Nephron progenitor cell (in vitro differentiated cells): ENCODE data around the gene MYH14.

Experiments used
- DNase-seq: peaks from one replicate; pipeline ENCODE4 v3.0.0; 2021
- H3K27ac Mint-ChIP-seq: 2 replicates; pipeline ENCODE4 v1.8.0; 2021; ENCODE audit warnings: mild to moderate bottlenecking, moderate library complexity, mixed read lengths
- H3K27me3 Mint-ChIP-seq: 2 replicates; pipeline ENCODE4 v1.8.0; 2021; ENCODE audit warnings: mild to moderate bottlenecking, low read depth, mixed read lengths; ENCODE audit not compliant: poor library complexity
- H3K36me3 Mint-ChIP-seq: 2 replicates; pipeline ENCODE4 v1.8.0; 2021; ENCODE audit warnings: low read depth, mixed read lengths
- H3K4me1 Mint-ChIP-seq: 2 replicates; pipeline ENCODE4 v1.8.0; 2021; ENCODE audit warnings: mixed read lengths
- H3K4me3 Mint-ChIP-seq: 2 replicates; pipeline ENCODE4 v1.8.0; 2021; ENCODE audit warnings: mild to moderate bottlenecking, moderate library complexity, mixed read lengths
- H3K9me3 Mint-ChIP-seq: 2 replicates; pipeline ENCODE4 v1.8.0; 2021; ENCODE audit warnings: mild to moderate bottlenecking, moderate library complexity, mixed read lengths
- TF ChIP-seq, protein P1 (sequence below): fragments of 200-600 bp; sonication (generic); IDR thresholded peaks from 2 replicates; pipeline ENCODE4 v1.5.0; 2021; ENCODE audit warnings: antibody characterized with exemption

MYH14 gene

GRCh38 chr19:50309396-50310125, 106.1 kb downstream of the MYH14 start:
- TF ChIP-seq, protein P1, sequence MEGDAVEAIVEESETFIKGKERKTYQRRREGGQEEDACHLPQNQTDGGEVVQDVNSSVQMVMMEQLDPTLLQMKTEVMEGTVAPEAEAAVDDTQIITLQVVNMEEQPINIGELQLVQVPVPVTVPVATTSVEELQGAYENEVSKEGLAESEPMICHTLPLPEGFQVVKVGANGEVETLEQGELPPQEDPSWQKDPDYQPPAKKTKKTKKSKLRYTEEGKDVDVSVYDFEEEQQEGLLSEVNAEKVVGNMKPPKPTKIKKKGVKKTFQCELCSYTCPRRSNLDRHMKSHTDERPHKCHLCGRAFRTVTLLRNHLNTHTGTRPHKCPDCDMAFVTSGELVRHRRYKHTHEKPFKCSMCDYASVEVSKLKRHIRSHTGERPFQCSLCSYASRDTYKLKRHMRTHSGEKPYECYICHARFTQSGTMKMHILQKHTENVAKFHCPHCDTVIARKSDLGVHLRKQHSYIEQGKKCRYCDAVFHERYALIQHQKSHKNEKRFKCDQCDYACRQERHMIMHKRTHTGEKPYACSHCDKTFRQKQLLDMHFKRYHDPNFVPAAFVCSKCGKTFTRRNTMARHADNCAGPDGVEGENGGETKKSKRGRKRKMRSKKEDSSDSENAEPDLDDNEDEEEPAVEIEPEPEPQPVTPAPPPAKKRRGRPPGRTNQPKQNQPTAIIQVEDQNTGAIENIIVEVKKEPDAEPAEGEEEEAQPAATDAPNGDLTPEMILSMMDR = no peak
- peaks cover 84% of the 10 kb centered on the region for H3K27me3 Mint-ChIP-seq
- no peak overlapping the region for H3K4me3 Mint-ChIP-seq
- H3K4me1 Mint-ChIP-seq = peaks cover 31% of the 10 kb centered on the region
- no peaks in the 10 kb centered on the region for H3K36me3 Mint-ChIP-seq
- no peak for DNase-seq
- peaks cover 4% of the 10 kb centered on the region for H3K9me3 Mint-ChIP-seq
- H3K27ac Mint-ChIP-seq = peak overlapping the region; percentile 79

GRCh38 chr19:50310759-50311465, 107.5 kb downstream of the MYH14 start:
- peaks cover 4% of the 10 kb centered on the region for H3K9me3 Mint-ChIP-seq
- no peaks in the 10 kb centered on the region for H3K36me3 Mint-ChIP-seq
- peaks cover 42% of the 10 kb centered on the region for H3K4me1 Mint-ChIP-seq
- no peak overlapping the region for H3K27ac Mint-ChIP-seq
- DNase-seq = no peak
- no peak overlapping the region for H3K4me3 Mint-ChIP-seq
- H3K27me3 Mint-ChIP-seq = peaks cover 90% of the 10 kb centered on the region
- TF ChIP-seq, protein P1 = no peak

DNA sequence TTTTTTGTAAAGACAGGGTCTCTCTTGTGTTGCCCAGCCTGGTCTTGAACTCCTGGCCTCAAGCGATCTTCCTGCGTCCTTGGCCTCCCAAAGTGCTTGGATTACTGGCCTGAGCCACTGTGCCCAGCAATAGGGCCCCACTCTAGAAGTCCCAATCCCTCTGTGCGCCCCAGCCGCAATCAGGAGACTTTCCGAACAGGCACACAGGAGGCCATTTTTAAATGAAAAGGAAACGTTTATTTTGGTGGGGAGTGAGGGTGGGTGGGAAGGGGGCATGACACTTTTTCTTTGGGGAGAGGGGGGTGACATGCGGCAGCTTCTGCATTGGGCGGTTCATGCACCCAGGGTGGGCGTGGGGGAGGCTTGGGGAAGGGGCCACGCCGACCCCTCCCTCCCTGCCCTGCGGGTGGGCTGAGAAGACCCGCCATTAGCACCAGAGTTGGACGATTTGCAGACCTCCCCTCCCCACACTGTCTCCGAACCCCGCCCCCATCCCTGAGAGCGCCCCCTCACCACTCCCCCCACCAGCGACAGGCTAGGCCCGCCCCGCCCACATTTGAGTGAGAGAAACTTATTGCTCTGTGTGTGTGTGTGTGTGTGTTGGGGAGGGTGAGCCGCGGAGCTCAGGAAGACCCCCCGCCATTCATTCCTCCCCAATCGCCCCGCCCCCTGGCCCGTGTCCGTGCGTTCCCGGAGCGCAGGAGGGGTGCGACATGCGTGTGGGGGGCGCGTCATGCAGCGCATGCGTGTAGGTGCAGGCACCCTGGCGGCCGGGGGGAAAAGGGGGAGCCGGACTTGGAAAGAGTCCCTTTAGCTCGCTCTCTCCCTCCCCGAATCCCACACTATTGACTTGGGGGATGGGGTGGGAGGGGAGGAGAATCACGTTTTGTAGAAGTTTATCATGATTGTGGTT, 108.6 kb downstream of the MYH14 start:
- peak; percentile 76 for DNase-seq
- H3K4me1 Mint-ChIP-seq = peaks cover 47% of the 10 kb centered on the region
- H3K9me3 Mint-ChIP-seq = peaks cover 4% of the 10 kb centered on the region
- H3K27me3 Mint-ChIP-seq = peaks cover 85% of the 10 kb centered on the region
- TF ChIP-seq, protein P1 = no peak
- peak overlapping the region; percentile 67 for H3K4me3 Mint-ChIP-seq
- H3K27ac Mint-ChIP-seq = no peak overlapping the region
- no peaks in the 10 kb centered on the region for H3K36me3 Mint-ChIP-seq

- H3K27ac Mint-ChIP-seq = no peak overlapping the region
- H3K4me1 Mint-ChIP-seq = peaks cover 42% of the 10 kb centered on the region
- H3K36me3 Mint-ChIP-seq = no peaks in the 10 kb centered on the region
- TF ChIP-seq, protein P1 = no peak
- H3K9me3 Mint-ChIP-seq = peaks cover 4% of the 10 kb centered on the region
- H3K4me3 Mint-ChIP-seq = peak overlapping the region; percentile 75
- H3K27me3 Mint-ChIP-seq = peaks cover 80% of the 10 kb centered on the region
- DNase-seq = no peak
Measured at GRCh38 chr19:50312967-50313811, 109.8 kb downstream of the MYH14 start.

DNA sequence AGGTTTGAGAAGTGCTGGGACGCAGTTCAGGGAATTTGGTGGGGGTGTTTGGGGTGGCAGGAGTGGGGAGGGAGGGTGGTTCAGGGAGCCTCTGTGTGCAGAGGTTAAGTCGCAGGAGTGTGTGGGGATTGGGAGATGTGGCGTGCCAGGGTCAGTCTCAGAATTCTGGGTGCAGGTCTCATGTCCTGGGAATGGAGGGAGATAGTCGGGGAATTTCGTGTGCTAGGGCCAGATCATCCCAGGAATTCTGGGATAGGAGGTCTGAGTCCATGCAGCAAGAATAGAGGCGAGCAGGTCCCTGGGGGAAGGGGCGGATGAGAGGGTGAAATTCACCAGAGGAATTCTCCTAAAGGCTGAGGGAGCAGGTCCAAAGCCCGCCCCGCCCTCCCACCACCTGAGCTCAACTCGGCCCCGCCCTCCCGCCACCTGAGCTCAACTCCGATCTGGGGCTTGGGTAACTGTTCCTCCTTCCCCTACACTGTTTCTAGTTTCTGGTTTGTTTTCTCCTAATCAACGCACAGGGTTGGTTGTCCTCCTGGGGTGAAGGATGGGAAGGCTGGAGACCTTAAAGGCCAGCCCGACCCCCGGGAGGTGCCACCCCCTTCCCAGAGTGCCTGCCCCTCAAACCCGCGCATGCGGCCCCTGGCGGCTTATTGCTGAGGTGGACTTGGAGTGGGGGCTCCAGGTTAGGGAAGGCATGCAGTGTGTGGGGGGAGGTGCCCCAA, 110.6 kb downstream of the MYH14 start:
- H3K4me3 Mint-ChIP-seq = peak overlapping the region; percentile 75
- no peak overlapping the region for H3K27ac Mint-ChIP-seq
- H3K27me3 Mint-ChIP-seq = peaks cover 73% of the 10 kb centered on the region
- H3K4me1 Mint-ChIP-seq = peaks cover 34% of the 10 kb centered on the region
- no peaks in the 10 kb centered on the region for H3K36me3 Mint-ChIP-seq
- TF ChIP-seq, protein P1 = no peak
- DNase-seq = peak; percentile 31
- peaks cover 4% of the 10 kb centered on the region for H3K9me3 Mint-ChIP-seq
